Measurements from ENCODE around the gene BTG3.

DNA sequence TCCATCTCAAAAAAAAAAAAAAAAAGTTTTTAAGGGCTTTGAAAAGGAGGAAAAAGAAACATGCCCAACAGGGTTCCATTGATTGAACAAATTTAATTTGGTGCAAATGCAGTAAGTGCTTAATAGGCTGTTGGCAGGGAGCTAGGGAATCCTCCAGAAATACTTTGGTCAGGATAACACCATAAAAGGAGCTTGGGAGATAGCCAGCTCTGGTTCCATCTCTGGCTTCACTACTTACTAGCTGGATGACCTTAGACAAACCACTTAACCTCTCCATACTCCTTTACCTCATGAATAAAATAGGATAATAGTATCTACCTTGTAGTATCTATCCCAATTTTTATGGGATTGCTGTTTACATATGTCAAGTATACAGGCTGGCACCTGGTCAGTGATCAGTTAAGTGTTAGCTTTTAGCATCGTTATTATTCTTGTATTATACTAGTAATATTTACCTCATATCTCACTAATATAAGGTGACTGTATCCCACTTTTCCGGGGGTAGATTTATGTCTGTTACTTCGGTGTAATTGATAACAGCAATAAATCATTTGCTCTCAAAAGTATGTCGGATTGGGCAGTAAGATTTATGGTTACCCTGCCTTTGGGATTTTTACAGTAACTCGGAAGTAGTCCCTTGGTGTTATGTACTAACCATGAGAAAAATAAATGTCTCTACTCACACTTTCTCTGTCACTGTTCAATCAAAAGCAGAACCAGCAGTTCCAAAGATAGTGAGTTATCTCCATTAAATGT, 36.4 kb downstream of the BTG3 start:
- TF ChIP-seq, protein P1, sequence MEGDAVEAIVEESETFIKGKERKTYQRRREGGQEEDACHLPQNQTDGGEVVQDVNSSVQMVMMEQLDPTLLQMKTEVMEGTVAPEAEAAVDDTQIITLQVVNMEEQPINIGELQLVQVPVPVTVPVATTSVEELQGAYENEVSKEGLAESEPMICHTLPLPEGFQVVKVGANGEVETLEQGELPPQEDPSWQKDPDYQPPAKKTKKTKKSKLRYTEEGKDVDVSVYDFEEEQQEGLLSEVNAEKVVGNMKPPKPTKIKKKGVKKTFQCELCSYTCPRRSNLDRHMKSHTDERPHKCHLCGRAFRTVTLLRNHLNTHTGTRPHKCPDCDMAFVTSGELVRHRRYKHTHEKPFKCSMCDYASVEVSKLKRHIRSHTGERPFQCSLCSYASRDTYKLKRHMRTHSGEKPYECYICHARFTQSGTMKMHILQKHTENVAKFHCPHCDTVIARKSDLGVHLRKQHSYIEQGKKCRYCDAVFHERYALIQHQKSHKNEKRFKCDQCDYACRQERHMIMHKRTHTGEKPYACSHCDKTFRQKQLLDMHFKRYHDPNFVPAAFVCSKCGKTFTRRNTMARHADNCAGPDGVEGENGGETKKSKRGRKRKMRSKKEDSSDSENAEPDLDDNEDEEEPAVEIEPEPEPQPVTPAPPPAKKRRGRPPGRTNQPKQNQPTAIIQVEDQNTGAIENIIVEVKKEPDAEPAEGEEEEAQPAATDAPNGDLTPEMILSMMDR (conservative IDR thresholded peaks at IDR 0.05; ENCODE audit: low read depth, low read length), result no peak
- no peak for TF ChIP-seq EZH2 (IDR thresholded peaks at IDR 0.05; ENCODE audit: borderline replicate concordance, low read depth, low read length, poor library complexity, severe bottlenecking)

All from A673 (cell line).